GM12801 (cell line): ENCODE results near the gene ART3.

Experiments used
- CTCF ChIP-seq: IDR thresholded peaks from one replicate; pipeline ENCODE4 v1.5.1; 2011; ENCODE audit warnings: control low read depth; ENCODE audit not compliant: insufficient read length; ENCODE audit errors: extremely low read depth

ART3 gene

DNA sequence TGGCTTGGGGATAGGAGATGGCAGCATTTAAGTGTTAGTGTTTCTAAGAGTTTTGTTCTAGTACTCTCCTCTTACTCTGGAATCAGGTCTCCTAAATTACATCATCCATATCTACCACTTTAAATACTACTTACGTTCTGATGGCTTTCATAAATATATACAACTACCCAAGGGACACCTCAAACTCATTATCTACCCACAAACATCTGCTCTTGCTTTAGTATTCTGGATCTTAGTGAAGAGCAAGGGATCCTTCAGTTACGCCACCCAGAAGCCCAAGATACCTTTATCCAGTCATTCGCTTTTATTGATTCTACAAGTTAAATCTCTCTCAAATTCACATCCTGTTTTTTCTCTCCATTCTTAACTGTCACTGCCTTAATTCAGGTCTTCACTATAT lies 66.7 kb downstream of the ART3 start:
- TF ChIP-seq CTCF = no peak

DNA sequence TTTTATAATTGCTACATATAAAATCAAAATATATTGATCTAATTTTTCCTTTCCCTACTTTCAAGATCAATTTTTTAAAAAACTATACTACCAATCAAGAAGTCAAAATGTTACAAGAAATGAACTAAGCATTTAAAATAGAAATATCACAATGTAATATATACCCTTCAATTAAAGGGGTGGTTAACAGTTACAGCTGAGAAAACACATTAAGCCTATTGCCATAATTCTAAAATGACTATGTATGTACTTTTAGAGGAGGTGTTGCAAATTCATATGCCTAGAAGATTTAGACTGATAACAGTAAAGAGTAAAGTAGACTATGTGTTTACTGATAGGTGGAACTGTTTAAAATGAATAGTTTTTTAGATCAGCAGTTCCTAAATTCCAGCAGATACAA lies 70.0 kb downstream of the ART3 start:
- TF ChIP-seq CTCF = no peak

DNA sequence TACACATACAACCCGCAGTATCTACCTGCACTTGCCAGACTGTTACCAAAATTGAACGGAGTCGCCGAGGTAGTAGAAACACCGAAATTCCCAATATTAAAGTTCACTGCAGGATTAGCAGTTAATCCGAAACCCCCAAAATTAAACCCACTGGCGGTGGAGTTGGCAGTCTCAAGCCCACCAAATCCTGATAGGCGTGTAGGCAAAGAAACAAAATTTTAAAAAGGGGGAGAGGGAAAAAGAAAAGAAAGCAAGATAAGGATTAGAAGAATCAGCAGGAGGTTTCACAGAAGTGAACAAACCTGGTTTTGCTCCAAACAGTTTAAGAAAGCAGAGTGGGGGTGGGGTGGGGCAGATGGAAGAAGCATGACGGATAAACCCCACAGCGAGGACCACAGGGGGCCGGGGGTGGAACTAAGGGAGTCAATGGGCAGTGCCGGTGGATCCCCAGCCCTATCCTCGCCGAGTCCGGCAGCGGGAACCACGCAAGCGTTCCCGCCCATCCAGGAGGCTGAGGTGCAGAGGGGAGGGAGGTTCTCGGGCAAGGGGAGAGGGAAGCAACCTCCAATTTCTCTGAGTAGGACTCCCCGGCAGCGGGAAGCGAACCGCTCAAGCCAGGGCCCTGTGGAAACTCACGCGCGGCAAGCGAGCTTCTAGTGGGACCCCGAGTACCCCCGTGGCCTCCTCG lies 73.1 kb downstream of the ART3 start:
- no peak for TF ChIP-seq CTCF

- no peak for TF ChIP-seq CTCF
These were observed 73.8 kb downstream of the ART3 start, which contains the start of gene NUP54 for GRCh38 chr4:76148142-76148865. TSS of gene NUP54 (minus strand) at chr4:76148397. CDS start at chr4:76148374, 23 bp downstream.

DNA sequence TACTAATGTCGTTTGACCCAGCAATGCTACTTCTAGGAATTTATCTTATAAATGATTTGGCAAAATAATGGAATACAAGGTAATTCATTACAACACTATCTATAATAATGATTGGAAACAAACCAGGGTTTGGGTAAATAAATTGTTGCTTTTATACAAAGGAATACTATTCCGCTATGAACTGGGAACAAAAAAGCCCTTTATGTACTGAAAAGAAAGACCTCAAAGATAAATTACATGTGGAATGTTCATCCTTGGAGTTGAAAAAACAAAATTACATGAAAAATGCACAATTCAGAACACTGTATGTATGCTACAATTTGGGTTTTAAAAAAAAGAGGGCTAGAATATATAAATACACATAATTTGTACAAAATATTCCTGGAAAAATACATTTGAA lies 78.8 kb downstream of the ART3 start:
- TF ChIP-seq CTCF = no peak

DNA sequence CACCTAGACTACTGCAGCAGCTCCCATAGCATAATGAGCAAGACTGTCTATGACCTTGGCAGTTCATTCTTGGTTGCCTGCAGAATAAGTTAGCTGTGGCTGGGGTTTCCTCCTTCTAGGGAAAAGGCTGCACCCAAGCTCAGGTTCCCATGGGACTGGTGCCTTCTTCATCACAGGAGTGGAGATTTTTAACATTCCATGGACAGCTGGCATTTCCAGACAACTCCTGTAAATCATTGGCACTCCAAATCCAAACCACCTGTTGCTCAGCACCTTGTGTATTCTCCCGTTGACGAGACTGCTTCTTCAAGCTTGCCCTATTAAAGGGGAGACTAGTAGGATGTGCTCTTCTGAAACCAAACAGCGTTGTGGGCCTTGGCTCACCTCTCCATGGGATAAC lies 81.5 kb downstream of the ART3 start:
- no peak for TF ChIP-seq CTCF

GRCh38 chr4:76156635-76157034 lies 82.1 kb downstream of the ART3 start:
- no peak for TF ChIP-seq CTCF
